ENCODE results near the gene LRRFIP2.
"Not testable (repeated sequence)": the region's sequence is repeated elsewhere in the genome, so short reads cannot be mapped to it uniquely, and the experiment has no call there.

Gene LRRFIP2

DNA sequence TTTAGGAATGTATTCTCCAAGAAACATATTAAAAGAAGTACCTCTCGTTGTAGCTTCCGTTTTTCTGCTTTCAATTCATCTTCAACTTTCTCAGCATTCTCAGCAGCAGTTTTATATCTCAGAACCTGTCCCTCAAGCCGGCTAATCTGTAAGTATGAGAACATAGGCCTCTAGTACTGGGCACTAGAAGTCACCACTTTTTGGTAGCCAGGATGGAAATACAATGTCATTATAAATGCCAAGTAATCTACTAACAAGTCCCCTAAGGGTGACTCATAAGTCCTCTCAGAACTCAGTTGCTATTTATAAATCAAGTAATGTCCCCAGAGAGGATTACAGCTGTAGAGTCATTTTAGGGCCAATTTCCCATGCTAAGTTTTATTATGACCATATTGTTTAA, 120.0 kb downstream of the LRRFIP2 start:
- DNase-seq = no peak

DNA sequence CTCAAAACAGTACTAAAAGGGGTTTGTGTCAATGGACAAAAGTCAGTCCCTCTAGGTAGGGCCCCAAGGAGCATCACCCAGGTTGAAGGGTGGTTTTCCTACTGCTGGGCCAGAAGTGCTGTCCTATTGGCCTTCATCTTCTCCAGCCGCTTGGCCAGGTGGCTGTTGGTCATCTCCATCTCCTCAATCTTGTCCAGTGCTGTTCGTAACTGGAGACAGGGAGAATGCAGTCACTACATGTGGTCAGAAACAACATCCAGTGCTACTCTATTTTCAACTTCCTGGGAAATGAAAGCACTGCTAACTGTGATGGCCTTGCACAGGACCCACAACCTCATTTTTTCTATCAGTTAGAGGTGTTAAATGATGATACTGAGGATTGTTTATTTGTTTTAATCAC, 120.6 kb downstream of the LRRFIP2 start:
- DNase-seq = no peak

DNA sequence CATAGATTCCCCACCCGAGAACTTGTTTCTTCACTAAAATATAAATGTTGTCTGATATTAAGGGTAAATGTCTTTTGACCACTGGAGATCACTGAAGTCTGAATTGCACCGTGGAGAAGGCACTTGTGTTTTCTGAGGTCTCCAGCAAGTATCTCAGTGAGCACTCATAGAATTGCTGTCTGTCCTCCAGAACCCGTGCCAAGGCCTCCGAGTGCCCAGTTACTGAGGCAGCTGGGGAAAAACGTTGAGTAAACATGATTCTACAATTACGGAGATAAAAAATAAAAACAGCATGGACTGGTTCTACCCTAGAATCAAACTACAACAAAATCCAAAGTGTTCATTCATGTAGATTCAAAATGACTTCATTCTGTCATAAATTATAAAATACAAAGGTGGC, 121.0 kb downstream of the LRRFIP2 start:
- no peak for DNase-seq

DNA sequence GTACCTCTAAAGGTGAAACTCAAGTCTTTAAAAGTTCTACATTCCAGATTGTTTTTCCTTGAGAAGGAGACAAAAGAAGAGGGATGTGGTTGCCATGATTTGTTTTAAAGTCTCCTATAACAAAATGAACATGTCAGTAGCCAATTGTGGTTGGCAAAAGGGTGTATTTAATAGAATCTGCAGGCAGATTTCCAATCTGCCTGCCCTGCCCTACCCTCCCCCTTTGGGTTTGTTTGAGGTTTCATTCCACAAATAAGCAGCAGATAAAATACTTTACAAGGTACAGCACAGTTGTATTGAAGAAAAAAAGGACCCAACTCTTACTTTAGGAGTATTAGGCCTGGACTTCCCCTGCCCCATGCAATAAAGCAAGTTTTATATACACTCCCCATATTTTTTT, 121.5 kb downstream of the LRRFIP2 start:
- DNase-seq = no peak

DNA sequence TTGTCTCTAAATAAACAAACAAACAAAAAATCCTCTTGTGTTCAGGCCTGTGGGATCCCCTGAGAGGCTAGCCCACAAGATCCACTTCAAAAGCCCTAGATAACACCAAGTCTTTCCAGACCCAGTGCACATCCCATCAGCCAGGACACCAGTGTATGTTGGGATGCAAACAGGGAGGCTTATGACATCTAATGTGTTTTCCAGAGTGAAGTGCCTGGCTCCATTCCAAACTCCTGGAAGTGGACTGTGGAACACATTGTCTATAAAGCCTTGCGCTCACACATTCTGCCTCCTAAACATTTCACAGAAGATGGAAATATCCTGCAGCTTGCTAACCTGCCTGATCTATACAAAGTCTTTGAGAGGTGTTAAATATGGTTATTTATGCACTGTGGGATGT, 124.1 kb downstream of the LRRFIP2 start:
- no peak for DNase-seq

DNA sequence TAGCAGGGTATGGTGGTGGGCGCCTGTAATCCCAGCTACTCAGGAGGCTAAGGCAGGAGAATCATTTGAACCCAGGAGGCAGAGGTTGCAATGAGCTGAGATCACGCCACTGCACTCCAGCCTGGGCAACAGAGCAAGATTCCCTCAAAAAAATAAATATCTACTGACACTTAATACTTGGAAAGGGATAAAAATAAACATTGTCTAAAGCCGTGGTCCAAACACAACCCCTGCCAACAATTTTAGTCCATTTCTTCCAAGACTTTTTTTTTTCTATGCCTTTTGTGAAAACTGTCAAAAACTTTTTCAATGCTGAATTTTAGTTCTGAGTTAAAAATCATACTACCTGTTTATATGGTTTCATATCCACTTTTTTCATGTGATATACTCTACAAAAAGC, 131.7 kb downstream of the LRRFIP2 start:
- DNase-seq = not testable (repeated sequence)

DNA sequence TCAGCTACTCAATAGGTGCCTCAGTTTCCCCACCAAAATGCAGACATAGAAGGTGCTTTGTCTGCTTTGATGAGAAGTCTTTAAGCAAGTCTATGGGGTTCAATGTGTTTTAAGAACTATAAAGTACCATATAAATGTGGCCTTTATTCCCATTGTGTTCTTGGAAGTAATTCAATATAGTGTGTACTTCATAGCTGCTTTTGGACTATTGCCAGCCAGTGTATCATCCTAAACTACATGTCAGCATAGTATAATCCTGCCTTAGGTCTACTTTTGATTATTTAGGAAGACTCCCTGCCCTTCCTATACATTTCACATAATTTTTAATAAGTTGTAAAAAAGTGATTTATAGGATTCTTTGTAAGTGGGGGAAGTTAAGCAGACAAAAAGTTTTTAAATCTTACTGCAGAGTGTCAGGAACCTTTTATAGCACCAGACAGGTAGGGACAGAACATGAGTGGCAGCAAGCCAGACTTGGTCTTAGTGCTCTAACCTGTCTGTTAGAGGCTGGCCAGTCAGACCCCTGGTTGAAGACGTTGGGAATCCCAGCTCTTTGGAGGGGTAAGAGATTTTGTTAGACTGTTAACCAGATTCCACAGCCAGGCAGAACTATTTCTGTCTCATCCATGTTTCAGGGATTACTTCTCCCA, 132.7 kb downstream of the LRRFIP2 start:
- DNase-seq = no peak

DNA sequence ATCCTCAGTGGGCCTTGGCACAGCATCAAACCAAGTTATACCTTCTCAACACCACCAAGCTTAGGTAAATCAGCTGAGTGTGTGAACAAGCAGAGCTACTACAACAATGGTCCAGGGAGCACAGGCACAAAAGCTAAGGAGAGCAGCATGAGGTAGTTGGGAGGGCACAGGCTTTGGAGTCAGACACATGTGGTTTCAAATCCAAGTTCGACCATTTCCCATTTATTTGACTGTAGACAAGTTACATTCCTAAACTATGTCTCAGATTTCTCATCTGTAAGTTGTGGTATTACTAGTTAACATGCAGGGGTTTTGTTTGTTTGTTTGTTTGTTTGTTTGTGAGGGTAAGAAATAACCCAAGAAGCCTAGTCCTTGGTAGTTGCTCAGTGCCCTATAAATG, 134.2 kb downstream of the LRRFIP2 start:
- DNase-seq = no peak

DNA sequence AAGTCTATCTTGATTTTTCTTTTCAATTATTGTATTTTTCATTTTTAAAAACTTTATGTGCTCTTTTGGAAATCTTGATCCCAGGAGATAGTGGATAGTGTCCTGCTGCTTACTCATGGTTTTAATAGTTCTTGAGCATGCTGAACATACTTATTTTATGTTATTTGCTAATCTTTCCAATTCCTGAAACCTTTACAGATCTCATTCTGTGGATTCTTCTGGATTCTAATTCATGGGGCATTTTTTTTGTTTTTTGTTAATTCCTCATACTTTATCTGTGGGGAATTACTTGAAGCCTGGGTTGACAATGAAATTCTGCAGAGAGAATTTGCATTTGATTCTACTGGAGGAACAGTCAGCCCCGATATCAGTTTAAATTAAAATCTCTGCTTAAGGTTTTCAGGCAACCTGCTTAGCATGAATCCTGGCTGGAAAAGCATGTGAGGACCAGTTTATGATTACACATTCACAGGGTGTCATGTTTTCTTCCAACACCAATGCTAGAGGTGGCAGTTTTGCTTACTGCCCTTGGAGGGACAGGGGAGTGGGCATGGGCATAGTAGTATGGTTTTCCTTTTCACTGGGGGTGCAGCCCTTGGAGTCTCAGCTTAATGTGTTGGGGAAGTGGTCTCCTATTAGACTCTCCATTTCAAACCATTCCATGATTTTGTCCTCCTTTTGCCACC, 135.1 kb downstream of the LRRFIP2 start:
- no peak for DNase-seq

DNA sequence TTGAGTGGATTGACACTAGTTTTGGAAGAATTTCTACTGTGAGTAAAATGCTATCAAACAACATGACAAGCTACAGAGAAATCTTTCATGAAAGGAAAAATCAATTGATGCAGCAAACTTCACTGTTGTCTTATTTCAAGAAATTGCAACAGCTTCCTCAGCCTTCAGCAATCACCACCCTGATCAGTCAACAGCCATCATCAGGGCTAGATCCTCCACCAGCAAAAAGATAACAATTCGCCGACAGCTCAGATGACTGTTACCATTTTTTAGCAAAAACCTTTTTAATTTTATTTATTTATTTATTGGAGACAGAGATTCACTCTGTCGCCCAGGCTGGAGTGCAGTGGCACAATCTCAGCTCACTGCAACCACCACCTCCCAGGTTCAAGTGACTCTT, 137.0 kb downstream of the LRRFIP2 start:
- no peak for DNase-seq

DNA sequence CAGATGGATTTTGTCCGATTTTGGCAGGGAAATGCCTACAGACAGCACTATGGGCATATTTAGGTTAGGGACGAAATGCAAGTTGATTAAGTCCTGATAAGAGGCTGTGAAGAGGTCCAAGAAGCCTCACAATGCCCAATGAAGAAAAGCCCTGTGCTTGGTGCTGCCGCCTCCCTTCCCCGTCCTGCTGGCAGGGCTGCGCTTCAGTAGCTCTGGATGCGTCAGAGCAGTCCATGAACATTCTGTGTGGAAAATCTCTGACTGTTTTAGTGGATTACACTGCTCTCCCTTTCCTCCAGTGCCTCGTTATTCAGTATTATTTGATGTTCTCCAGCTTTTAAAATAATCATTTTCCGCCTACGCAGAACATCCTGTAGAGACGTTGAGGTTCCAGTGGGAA, 141.4 kb downstream of the LRRFIP2 start:
- no peak for DNase-seq

DNA sequence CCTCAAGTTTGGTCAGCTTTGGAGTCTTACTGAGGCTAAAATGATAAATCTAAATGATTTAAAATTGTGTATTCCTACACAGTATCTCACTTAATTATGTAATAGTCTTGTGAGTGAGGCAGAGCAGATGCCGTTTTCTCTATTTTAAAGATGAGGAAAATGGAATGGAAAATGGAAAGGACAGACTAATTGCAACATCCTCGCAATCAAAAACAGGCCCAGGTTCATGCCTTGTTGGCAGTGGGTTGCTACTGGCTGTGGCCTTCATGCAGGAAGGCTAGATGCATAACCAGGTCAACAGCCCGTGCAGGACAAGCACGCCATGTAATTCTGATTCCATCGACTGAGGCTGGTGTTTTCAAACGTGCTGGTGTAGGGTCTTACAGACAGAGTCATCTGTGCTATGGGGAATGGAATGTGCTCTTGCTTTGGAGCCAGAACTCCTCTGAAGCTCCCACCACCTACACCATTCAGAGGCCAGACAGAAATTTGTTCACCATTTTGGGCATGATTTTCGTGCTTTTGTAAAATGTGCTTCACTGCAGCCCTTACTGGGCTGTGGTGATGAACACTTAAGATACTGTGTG, 143.2 kb downstream of the LRRFIP2 start:
- DNase-seq = no peak

DNA sequence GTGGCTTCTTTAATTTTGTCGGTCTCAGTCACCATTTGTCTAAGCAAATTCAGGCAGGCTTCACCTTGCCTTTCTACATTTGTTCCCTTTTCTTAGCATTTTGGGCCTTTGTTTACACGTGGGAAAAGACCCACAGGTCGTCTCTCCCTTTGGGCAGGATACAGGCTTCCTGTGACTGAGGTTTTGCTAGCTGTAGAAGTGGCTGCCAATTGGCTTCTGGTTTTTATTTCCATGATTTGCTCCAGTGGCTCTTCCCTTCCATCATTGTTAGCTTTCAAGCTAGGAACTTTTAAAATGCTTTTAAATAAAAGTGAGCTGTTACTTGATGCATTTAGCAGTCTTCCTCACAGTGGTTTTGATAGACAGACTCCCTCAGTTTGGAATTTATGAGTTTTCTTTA, 143.8 kb downstream of the LRRFIP2 start:
- DNase-seq = no peak

DNA sequence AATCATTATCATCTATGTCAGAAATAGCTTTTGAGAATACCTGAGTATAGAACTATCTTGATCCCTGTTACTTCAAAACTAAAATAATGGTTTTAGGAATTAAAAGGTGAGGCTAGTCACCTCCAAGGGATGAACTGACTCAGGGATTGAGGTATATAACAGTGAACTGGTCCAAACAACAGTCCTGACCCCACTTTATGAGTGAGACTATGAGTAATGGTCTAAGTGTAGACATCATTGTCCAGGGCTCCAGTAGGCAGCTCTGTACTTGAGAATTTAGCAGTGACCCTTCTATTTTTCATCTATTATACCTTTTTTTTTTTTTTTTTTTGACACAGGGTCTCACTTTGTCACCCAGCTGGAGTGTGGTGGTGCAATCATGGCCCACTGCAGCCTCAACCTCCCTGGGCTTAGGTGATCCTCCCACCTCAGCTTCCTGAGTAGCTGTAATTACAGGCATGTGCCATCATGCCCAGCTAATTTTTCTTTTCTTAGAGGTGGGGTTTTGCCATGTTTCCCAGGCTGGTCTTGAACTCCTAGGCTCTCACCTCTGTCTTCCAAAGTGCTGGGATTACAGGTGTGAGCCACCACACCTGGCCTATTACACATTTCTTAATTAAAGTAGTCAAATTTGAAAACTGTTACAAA, 144.7 kb downstream of the LRRFIP2 start:
- DNase-seq = no peak

DNA sequence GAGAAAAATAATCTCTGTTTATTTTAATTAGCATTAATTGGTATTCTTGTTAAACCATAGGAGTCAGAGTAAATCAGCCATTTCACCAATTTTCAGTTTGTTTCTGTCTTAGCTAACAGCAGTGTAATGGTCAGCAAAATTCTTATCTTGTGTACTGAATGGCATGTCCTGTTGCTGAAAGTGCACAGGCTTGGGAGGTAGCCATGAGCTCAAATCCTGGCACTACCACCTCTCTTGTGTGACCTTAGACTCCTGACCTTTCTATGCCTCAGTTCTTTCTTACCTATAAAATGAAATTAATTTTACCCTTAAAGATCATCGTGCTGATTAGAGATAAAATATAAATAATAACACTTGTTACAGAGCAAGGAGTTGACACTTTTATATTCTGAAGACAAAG, 145.3 kb downstream of the LRRFIP2 start:
- DNase-seq = no peak

DNA sequence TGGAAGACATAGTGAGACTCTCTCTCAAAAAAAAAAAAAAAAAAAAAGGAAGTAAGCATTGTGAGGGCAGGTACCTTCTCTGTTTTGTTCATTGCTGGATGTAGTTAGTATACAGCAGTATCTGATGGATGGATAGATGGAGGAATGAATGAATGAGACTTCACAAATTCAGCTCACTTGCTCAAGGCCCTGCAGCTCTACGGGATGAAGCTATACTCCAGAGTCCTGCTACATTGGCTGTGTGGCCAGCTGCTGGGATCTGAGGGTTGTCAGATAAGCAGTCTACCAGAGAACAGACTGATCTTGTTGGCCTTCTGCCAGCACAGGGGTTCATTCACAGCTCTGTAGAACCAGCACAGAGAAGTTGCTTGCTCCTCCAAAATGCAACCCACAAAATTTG, 146.1 kb downstream of the LRRFIP2 start:
- no peak for DNase-seq

DNA sequence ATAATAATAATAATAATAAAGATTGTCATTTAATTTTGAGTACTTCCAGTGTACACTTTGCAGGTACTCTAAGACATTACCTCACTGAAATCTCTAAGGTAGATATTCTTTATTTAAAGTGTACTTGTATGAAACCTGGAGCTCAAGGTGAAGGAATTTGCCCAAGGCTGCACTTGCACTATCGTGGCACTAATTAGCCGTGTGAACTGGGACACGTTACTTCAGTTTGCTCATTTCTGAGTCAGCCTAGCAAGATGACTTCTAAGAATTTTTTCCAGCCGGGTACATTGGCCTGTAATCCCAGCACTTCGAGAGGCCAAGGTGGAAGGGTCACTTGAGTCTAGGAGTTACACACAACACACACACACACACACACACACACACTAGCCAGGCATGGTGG, 147.5 kb downstream of the LRRFIP2 start:
- DNase-seq = no peak

DNA sequence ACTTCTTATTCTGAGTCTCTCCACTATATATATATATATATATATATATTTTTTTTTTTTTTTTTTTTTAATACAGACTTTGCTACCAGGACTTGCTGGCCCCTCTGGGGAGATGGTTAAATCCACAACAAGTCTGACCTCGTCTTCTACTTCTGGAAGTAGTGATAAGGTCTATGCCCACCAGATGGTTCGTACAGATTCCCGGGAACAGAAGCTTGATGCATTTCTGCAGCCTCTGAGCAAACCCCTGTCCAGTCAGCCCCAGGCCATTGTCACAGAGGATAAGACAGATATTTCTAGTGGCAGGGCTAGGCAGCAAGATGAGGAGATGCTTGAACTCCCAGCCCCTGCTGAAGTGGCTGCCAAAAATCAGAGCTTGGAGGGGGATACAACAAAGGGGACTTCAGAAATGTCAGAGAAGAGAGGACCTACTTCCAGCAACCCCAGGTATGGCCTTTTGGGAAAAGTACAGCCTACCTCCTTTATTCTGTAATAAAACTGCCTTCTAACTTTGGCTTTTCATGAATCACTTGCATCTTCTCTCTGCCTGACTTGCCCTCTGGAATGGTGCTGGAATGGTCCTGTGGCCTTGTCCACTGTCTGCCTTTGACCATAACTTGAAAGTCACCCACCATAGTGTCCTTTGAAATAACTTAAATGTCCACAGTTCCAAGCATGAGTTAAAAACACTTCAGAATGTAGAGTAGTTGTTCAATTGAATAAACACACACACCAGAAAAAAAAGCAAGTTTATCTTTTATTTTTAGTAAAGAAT, 148.6 kb downstream of the LRRFIP2 start:
- no peak for DNase-seq

DNA sequence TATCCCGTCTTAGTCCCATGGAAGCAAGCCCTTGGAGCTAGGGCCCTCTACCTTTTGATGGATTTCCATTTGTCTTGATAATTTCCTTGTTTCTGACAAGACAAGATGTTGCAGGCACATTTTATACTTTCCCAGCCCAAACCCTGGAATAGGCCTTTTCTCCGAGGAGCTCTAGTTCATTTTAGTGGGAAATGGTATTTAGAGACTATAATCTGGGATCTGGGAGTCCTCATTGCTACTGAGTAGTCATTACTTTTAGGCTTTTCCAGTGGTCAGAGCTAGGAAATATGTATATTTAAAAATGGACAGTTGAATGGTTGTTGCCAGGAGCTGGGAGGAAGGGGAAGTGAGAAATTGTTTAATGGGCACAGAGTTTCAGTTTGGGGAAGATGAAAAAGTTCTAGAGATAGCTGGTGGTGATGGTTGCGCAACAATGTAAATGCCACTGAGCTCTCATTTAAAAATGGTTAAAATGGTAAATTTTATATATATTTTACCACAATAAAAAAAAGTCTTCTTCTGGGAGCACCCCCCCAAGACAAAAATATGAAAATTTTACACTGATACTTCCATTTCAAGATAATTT, 149.5 kb downstream of the LRRFIP2 start:
- no peak for DNase-seq

DNA sequence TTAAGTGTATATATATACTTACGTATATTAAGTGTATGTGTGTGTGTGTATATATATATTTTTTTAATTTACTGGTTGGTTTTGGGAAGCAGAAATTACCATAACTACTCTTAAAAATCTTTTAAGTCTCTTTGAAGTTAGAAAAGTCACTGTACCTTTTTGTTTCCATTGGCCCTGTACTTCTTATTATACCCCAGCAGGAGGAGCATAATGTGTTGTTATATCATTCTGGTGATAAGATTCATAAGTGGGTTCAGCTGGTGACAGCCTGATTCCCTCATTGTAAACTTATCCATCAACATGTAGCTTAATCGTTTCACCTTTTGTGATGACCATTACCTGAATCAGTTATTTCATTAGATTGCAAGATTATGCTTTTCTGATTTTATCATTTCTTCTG, 150.3 kb downstream of the LRRFIP2 start:
- no peak for DNase-seq

DNA sequence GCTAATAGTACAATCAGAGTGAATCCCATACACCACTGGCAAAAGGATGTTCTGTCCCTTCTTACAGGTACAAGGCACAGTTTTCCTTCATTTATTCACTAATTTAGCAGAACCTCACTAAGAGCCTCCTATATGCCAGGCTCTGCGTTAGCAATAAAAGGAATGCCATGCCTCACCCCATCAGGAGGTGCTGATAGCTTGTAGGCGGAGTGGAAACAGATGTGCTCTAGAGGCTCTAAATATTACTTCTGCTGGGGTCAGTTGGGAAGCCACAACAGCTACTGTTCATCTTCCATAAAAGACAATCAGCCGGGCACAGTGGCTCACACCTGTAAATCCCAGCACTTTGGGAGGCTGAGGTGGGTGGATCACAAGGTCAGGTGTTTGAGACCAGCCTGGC, 156.7 kb downstream of the LRRFIP2 start:
- DNase-seq = no peak

DNA sequence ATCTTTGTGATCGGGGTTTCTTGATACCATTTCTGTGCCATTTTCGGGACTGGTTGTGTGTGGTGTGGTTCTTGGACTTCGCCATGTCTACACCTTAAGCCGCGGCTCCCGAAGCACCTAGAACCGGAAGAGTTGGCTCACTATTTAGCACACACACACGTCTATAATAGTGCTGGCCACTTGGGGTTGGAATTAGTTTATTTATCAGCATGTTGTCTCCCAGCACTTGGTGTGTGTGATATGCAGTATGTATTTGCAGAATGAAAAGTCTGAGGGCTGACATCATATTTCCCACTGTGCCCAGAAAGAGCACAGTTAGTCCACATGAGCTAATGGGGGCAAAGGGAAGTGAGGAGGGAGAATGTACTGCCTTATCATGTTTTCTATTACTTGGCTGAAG, 157.5 kb downstream of the LRRFIP2 start:
- no peak for DNase-seq

DNA sequence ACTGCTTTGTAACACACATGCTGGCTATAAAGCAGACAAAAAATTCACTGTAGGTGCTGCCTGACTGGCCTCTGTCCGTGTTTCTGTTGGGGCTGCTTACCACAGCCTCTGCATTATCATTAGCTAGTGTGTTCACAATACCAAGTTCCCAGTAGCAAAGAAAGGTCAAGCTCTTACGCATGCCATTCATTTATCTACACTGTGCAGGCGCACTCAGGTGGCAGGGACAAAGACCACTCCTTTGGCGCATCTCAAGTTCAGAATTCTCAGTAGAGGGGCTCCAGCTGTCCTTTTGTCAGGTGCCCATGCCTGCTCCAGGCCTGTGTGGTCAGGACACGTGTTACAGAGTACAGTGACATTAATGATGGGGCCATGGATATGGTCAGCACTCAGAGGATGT, 158.7 kb downstream of the LRRFIP2 start:
- DNase-seq = no peak
